Right lobe of liver (tissue), 4 donors: ENCODE results near the gene ZSCAN4.

Experiments used
- CTCF ChIP-seq, 4 donors: fragments of 200-600 bp in 3 of 4; fragments of 450-650 bp in 1 of 4; IDR thresholded peaks; one replicate each; pipeline versions ENCODE4 v1.5.1 to v1.8.0; 2016 to 2022; ENCODE audit warnings: antibody characterized with exemption in 4 of 4, mild to moderate bottlenecking in 2 of 4
- POLR2A ChIP-seq: fragments of 450-650 bp; IDR thresholded peaks from one replicate; pipeline ENCODE4 v1.6.1; 2017; ENCODE audit warnings: antibody characterized with exemption, mild to moderate bottlenecking
- donor health status: DM: no; HTN: no; CAD: no.
- donor health status: DM: no; HTN: no; CAD: no.
- donor health status: DM: no; HTN: yes; CAD: no.

- TF ChIP-seq CTCF (IDR thresholded peaks at IDR 0.05): no peak
- TF ChIP-seq POLR2A: no peak
Measured at GRCh38 chr19:57648331-57649003, 20.3 kb upstream of the ZSCAN4 start.
